ENCODE results near the gene PPIC. TPM values are rescaled to one million over a fixed set of nuclear protein-coding genes. Genes with fewer than 3 reads are reported as not detected.

Gene PPIC
- 5.7 TPM for total RNA-seq (ENCODE audit: unreplicated experiment)
- long read RNA-seq, transcript PPIC-201 (5 exons, 1,380 nt), result major isoform, 5 of 5 reads
- long read RNA-seq, partial matches to known transcripts, result 0 of 5 reads
- long read RNA-seq, other reads (novel, unspliced or antisense), result 0 of 5 reads

- Mint-ChIP-seq H3K4me1 (ENCODE audit: low read depth, unreplicated experiment) (peaks cover 2% of the 10 kb centered on the region), H3K9me3 (ENCODE audit: unreplicated experiment) (no peaks in the 10 kb centered on the region), H3K4me3 (ENCODE audit: unreplicated experiment) (peak within 1 kb of the TSS; percentile 85), H3K27ac (ENCODE audit: unreplicated experiment) (no peak within 1 kb of the TSS), H3K36me3 (ENCODE audit: unreplicated experiment) (no peaks in the 10 kb centered on the region), H3K27me3 (ENCODE audit: unreplicated experiment) (peaks cover 11% of the 10 kb centered on the region)
- TF ChIP-seq CTCF (IDR thresholded peaks at IDR 0.05; ENCODE audit: partially characterized antibody, unreplicated experiment), result no peak
- DNase-seq, result peak; percentile 81
These were observed at the start of gene PPIC for GRCh38 chr5:123036391-123037103. Gene PPIC, minus strand, starts transcription at chr5:123036725. Its CDS starts 100 bp downstream, at chr5:123036625.

- no peaks in the 10 kb centered on the region for H3K36me3 Mint-ChIP-seq (ENCODE audit: unreplicated experiment)
- peaks cover 12% of the 10 kb centered on the region for H3K9me3 Mint-ChIP-seq (ENCODE audit: unreplicated experiment)
- peak overlapping the region; percentile 68 for H3K4me3 Mint-ChIP-seq (ENCODE audit: unreplicated experiment)
- no peak for TF ChIP-seq CTCF (IDR thresholded peaks at IDR 0.05; ENCODE audit: partially characterized antibody, unreplicated experiment)
- DNase-seq, result no peak
- H3K27ac Mint-ChIP-seq (ENCODE audit: unreplicated experiment), result no peak overlapping the region
- peaks cover 42% of the 10 kb centered on the region for H3K4me1 Mint-ChIP-seq (ENCODE audit: low read depth, unreplicated experiment)
- H3K27me3 Mint-ChIP-seq (ENCODE audit: unreplicated experiment), result peaks cover 29% of the 10 kb centered on the region
These were observed 49.2 kb upstream of the PPIC start for GRCh38 chr5:123085638-123086286.

GRCh38 chr5:123084730-123085605 is 48.4 kb upstream of the PPIC start:
- Mint-ChIP-seq H3K4me3 (ENCODE audit: unreplicated experiment) (no peak overlapping the region), H3K9me3 (ENCODE audit: unreplicated experiment) (peaks cover 12% of the 10 kb centered on the region), H3K4me1 (ENCODE audit: low read depth, unreplicated experiment) (peaks cover 42% of the 10 kb centered on the region), H3K36me3 (ENCODE audit: unreplicated experiment) (no peaks in the 10 kb centered on the region), H3K27ac (ENCODE audit: unreplicated experiment) (no peak overlapping the region), H3K27me3 (ENCODE audit: unreplicated experiment) (peaks cover 28% of the 10 kb centered on the region)
- no peak for TF ChIP-seq CTCF (IDR thresholded peaks at IDR 0.05; ENCODE audit: partially characterized antibody, unreplicated experiment)
- DNase-seq, result no peak

- no peak for TF ChIP-seq CTCF (IDR thresholded peaks at IDR 0.05; ENCODE audit: partially characterized antibody, unreplicated experiment)
- peaks cover 10% of the 10 kb centered on the region for H3K9me3 Mint-ChIP-seq (ENCODE audit: unreplicated experiment)
- DNase-seq, result no peak
- peak overlapping the region; percentile 54 for H3K27ac Mint-ChIP-seq (ENCODE audit: unreplicated experiment)
- no peaks in the 10 kb centered on the region for H3K36me3 Mint-ChIP-seq (ENCODE audit: unreplicated experiment)
- H3K4me3 Mint-ChIP-seq (ENCODE audit: unreplicated experiment), result peak overlapping the region; percentile 61
- peaks cover 18% of the 10 kb centered on the region for H3K27me3 Mint-ChIP-seq (ENCODE audit: unreplicated experiment)
- H3K4me1 Mint-ChIP-seq (ENCODE audit: low read depth, unreplicated experiment), result peaks cover 38% of the 10 kb centered on the region
These were observed 46.8 kb upstream of the PPIC start for GRCh38 chr5:123083298-123083697.

All from glutamatergic neuron (in vitro differentiated cells).